A172 (cell line): ENCODE measurements around the gene IMPA2. TPM values are rescaled to one million over a fixed set of nuclear protein-coding genes. Genes with fewer than 3 reads are reported as not detected.

ENCODE experiments used
- DNase-seq: peaks from one replicate; pipeline ENCODE4 v3.0.0-alpha.2; 2015; ENCODE audit warnings: low spot score
- total RNA-seq: library from RNA; depleted of rRNA; stranded (reverse); fragments of >200 nt; shearing (Covaris generic); gene quantifications from 2 replicates; pipeline ENCODE4 v1.2.3, GENCODE V29; 2014

IMPA2 gene
- total RNA-seq, 1 experiment from 2014 or later, result 12.9 TPM

GRCh38 chr18:12008181-12008767 is 27.0 kb downstream of the IMPA2 start:
- DNase-seq, result no peak

DNA sequence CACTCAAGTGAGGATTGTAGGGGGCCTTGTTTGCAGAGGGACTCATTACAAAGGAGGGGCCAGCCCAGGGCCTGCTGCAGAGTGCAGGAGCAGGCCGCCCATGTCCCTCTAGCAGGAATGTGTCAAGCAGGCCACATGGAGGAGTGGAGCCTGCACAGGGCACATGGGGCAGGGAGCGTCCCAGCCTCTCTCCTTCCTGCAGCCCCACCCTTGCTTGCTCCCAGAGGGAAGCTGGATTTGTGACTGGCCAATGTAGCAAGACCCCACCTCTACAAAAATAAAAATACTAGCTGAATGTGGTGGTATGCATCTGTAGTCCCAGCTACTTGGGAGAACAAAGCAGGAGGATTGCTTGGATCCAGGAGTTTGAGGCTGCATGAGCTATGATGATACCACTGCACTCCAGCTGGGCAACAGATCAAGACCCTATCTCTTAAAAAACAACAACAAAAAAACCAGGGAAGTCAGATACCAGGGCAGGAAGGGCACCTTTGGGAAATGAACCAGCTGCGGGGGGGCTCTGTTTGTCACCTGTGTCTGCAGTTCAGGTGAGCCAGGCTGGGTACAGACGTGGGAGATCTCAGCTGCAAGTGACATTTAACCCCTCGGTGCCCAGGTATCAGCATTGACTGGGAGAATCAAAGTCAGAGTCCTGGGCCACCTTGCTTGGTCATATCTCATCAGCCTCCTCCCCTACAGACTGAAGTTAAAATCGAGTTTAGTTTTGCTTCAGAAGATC is 27.7 kb downstream of the IMPA2 start:
- no peak for DNase-seq

GRCh38 chr18:12009581-12010140 is 28.4 kb downstream of the IMPA2 start:
- no peak for DNase-seq

GRCh38 chr18:12010187-12010802 is 29.0 kb downstream of the IMPA2 start:
- DNase-seq, result no peak

DNA sequence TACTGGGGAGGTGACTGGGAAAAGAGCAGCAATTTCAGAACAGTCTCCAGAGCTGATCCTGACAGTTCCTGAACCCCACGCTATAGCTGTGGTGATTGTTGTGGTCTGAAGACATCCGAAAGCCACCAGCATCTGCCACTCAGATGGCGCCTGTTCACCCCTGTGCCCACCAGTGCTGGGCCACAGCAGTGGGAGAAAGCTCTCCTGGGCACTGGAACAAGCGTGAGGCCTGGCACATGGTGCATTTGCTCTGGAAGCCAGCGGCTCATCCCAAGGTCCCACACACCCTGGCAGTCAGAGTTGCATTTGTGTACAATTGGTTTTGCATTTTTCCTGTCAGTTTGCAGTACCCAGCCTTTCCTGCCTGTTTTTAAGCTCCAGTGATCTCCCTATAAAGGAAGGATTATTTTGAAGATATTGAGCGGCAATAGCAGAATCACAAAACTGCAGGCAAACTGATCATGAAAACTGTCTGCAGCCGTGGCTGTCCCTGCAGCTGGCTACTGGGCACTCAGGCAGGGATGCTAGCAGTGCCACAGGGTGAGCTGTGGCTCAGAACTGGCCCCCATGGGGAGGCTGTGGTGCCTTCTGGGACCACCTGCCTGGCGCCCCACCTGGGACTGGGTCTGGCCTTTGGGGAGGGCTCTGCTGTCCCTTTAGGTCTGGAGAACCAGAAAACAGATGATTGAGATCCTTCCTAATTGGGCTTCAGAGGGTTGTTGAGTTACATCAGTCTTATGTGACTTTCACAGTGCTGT is 30.1 kb downstream of the IMPA2 start:
- DNase-seq, result no peak

- no peak for DNase-seq
Observed at GRCh38 chr18:12011957-12012549, 30.7 kb downstream of the IMPA2 start.

- no peak for DNase-seq
Observed at GRCh38 chr18:12012697-12013096, 31.4 kb downstream of the IMPA2 start.

GRCh38 chr18:12013186-12013916 is 32.0 kb downstream of the IMPA2 start:
- DNase-seq, result no peak

GRCh38 chr18:12014086-12014485 is 32.8 kb downstream of the IMPA2 start:
- no peak for DNase-seq

DNA sequence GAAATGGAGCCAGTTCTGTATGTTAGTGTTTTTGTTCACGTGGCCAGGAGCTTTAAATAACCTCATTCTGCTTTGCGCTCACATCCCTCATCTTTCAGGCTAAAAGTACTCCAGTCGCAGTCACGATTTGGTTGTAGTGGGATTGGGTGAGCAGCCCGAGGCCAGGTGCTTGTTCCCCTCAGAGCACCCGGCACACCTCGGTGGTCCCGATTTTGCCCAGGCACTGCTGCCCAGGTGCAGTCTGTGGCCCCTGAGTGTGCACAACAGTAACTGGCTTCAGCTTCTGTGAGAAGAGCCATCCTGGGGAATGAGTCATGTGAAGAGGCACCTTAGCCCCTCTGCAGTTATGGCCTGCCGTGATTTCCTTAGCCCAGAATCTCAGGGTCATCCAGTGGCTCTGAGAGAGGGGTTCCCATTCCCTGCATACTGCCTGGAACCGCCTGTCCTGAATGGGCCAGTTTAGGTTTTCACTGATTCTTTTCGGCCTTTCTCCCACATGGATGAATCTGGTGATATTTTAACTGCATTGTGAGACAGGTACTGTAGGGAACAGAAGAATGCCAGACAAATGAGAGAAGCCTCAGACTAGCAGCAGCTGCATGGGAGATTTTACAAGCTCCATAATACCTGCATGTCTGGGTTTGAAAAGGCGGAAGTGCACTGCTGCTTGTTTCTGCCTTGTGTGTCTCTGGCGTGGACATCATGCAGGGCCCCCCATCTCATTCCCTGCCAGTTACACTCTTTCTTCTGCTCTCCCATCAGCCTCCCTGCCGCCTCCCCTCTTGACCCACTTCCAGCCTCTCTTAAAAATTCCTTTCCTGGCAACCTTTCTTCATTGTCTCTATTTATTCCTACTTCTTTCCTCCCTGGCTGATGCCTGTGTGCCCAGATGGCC is 33.5 kb downstream of the IMPA2 start:
- DNase-seq, result no peak

DNA sequence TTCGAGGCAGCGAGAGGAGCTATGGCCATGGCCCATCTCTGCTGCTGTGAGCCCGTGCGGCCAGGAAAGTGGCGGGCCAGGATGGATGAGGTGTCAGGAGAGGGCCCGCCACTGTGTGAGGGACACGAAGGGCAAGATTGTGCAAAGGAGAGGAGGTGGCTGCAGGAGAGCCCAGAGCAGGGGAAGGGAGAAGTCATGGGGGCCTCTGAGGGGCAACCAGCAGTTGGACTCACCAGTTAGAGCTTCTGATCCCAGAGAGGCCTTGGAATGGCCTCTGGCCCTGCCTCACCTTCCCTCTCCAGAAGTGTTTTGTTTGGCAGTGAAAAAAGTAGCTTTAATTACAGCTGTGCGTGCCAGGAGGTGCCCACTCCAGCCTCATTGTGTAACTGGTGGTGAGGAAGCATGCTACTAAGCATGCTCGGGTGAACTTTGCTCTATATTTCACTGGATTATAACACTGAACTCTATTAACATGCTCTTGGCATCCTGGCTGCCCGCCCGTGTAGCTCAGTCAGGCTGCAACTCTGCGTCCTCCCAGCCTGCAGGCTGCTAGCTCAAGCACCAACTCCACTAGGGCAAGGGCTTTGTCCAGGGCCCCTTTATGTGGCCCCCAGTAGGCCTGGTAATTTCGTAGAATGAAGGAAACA is 34.2 kb downstream of the IMPA2 start:
- DNase-seq, result no peak

GRCh38 chr18:12017081-12017480 is 35.8 kb downstream of the IMPA2 start:
- DNase-seq, result no peak

GRCh38 chr18:12018861-12019260 is 37.6 kb downstream of the IMPA2 start:
- no peak for DNase-seq

- DNase-seq, result no peak
Observed at GRCh38 chr18:12021077-12021476, 39.8 kb downstream of the IMPA2 start.

DNA sequence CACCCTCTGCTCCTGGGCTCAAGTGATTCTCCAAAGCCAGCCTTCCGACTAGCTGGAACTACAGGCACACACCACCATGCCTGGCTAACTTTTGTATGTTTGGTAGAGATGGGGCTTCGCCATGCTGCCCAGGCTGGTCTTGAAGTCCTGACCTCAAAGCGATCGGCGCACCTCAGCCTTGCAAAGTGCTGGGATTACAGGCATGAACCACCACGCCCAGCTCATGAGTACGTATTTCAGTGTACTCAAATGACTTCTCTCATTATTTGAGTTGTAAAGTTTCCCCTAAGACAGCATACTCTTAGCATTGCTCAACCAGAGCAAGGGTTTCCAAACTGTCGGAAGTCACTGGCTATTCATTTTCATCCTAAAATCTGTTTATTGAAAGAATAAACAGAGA is 40.3 kb downstream of the IMPA2 start:
- no peak for DNase-seq

- no peak for DNase-seq
Observed at GRCh38 chr18:12023375-12023774, 42.1 kb downstream of the IMPA2 start.

DNA sequence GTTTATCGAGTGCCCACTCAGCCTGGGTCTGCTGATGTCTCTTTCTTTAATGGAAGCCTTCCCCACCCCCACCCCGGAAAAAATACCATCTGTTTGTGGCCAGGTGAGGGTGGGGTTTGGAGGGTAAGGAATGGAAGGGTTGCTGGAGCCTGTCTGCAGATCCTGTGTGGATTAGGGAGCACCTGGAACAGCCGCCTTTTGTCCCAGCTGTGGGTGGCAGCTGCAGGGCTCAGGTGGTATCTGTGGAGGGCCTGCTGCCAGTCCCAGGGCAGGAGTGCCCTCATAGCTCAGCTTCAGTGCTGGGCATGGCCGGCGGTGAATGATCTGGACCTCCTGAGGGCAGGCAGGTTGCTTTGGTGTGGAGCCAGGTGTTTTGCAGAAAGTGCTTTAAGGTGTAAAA is 45.3 kb downstream of the IMPA2 start:
- DNase-seq, result no peak

- no peak for DNase-seq
Observed at GRCh38 chr18:12027046-12027445, 45.7 kb downstream of the IMPA2 start.

GRCh38 chr18:12027480-12027879 is 46.2 kb downstream of the IMPA2 start:
- no peak for DNase-seq
